Inflammatory macrophage treated with lipopolysaccharide for 1 hour (primary cell): ENCODE data around the gene TSPO2.

Experiments
- DNase-seq, 2 donors: peaks; one replicate each; pipeline ENCODE4 v3.0.0-alpha.2; 2020 to 2022

TSPO2 gene

GRCh38 chr6:41027799-41028560 lies 14.3 kb upstream of the TSPO2 start:
- DNase-seq: peak; percentile 46 to 90

GRCh38 chr6:41028561-41029412 lies 13.5 kb upstream of the TSPO2 start:
- no peak for DNase-seq

- DNase-seq: no peak
Observed at GRCh38 chr6:41032830-41033229, 9.4 kb upstream of the TSPO2 start.

- DNase-seq: no peak
Observed at GRCh38 chr6:41033776-41034175, 8.5 kb upstream of the TSPO2 start.

- DNase-seq: no peak
Observed at GRCh38 chr6:41036186-41036585, 6.1 kb upstream of the TSPO2 start.

GRCh38 chr6:41036601-41037000 lies 5.7 kb upstream of the TSPO2 start:
- no peak for DNase-seq

- no peak for DNase-seq
Observed at GRCh38 chr6:41037107-41037900, 5.0 kb upstream of the TSPO2 start.

GRCh38 chr6:41038205-41038604 lies 4.1 kb upstream of the TSPO2 start:
- no peak for DNase-seq

- peak in 1 of 2 donors; percentile 49 for DNase-seq
Observed at GRCh38 chr6:41039060-41039998, 2.9 kb upstream of the TSPO2 start, which contains the start of gene UNC5CL. Gene UNC5CL (minus strand): TSS chr6:41039221. CDS start chr6:41035074, 4,147 bp downstream.

- DNase-seq: peak; percentile 53 to 82
Observed at GRCh38 chr6:41040101-41040939, 1.9 kb upstream of the TSPO2 start.

GRCh38 chr6:41040940-41041536 lies 1.2 kb upstream of the TSPO2 start:
- DNase-seq: no peak

GRCh38 chr6:41043151-41043550 lies 884 bp downstream of the TSPO2 start:
- no peak for DNase-seq

GRCh38 chr6:41045664-41046063 lies 3.4 kb downstream of the TSPO2 start:
- no peak for DNase-seq

GRCh38 chr6:41046084-41046483 lies 3.8 kb downstream of the TSPO2 start:
- DNase-seq: no peak

- DNase-seq: no peak
Observed at GRCh38 chr6:41047306-41047705, 5.0 kb downstream of the TSPO2 start.

- DNase-seq: no peak
Observed at GRCh38 chr6:41047745-41048732, 5.8 kb downstream of the TSPO2 start.

- DNase-seq: no peak
Observed at GRCh38 chr6:41049521-41049920, 7.3 kb downstream of the TSPO2 start.

- DNase-seq: no peak
Observed at GRCh38 chr6:41049955-41050354, 7.7 kb downstream of the TSPO2 start.

GRCh38 chr6:41050536-41050935 lies 8.3 kb downstream of the TSPO2 start:
- DNase-seq: no peak
